NOMO-1 (cell line): ENCODE data around the gene MXRA7.
"Not testable (repeated sequence)": the region's sequence is repeated elsewhere in the genome, so short reads cannot be mapped to it uniquely, and the experiment has no call there.

Source experiments
- DNase-seq, 2 experiments: peaks; one replicate each; lab custom pipeline; 2025; ENCODE audit not compliant: unreplicated experiment in 2 of 2; lab: John Stamatoyannopoulos, UW

Gene MXRA7

GRCh38 chr17:76716839-76717215 lies 6.1 kb upstream of the MXRA7 start:
- no peak for DNase-seq

- DNase-seq: peak; percentile 92 to 99
These were observed 5.5 kb upstream of the MXRA7 start for GRCh38 chr17:76716146-76716838.

GRCh38 chr17:76715496-76715830 lies 4.7 kb upstream of the MXRA7 start:
- DNase-seq: no peak

GRCh38 chr17:76714822-76715495 lies 4.2 kb upstream of the MXRA7 start:
- peak; percentile 14 to 50 for DNase-seq

GRCh38 chr17:76714336-76714735 lies 3.6 kb upstream of the MXRA7 start:
- DNase-seq: no peak

- DNase-seq: no peak
These were observed 3.0 kb upstream of the MXRA7 start for GRCh38 chr17:76713765-76714164.

GRCh38 chr17:76712321-76712720 lies 1.6 kb upstream of the MXRA7 start:
- not testable (repeated sequence) for DNase-seq

GRCh38 chr17:76709951-76710862 lies 558 bp downstream of the MXRA7 start:
- DNase-seq: not testable (repeated sequence)

GRCh38 chr17:76709077-76709950 lies 1.5 kb downstream of the MXRA7 start:
- DNase-seq: no peak

- DNase-seq: no peak
These were observed 2.6 kb downstream of the MXRA7 start for GRCh38 chr17:76707985-76708807.

GRCh38 chr17:76706817-76707216 lies 3.9 kb downstream of the MXRA7 start:
- DNase-seq: no peak

- no peak for DNase-seq
These were observed 6.0 kb downstream of the MXRA7 start for GRCh38 chr17:76704805-76705204.

GRCh38 chr17:76702941-76703637 lies 7.7 kb downstream of the MXRA7 start:
- no peak for DNase-seq

- DNase-seq: no peak
These were observed 8.7 kb downstream of the MXRA7 start for GRCh38 chr17:76702076-76702475.

- DNase-seq: no peak
These were observed 9.2 kb downstream of the MXRA7 start for GRCh38 chr17:76701471-76701967.

- DNase-seq: no peak
These were observed 9.9 kb downstream of the MXRA7 start for GRCh38 chr17:76700617-76701470.

GRCh38 chr17:76700270-76700616 lies 10.5 kb downstream of the MXRA7 start:
- no peak for DNase-seq

GRCh38 chr17:76698466-76698977 lies 12.2 kb downstream of the MXRA7 start:
- not testable (repeated sequence) for DNase-seq
